Stimulated activated CD8-positive, alpha-beta memory T cell treated with anti-CD3 and anti-CD28 coated beads, Interleukin-15, amount 100 ng/mL, for 48 hours (primary cell): ENCODE data around the gene TMEM11.

Source experiments
- DNase-seq, 2 donors: peaks; one replicate each; pipeline ENCODE4 v3.0.0-alpha.2; 2020; ENCODE audit warnings: low read depth in 2 of 2

The TMEM11 gene

GRCh38 chr17:21184570-21184969, 29.4 kb downstream of the TMEM11 start:
- DNase-seq: no peak

DNA sequence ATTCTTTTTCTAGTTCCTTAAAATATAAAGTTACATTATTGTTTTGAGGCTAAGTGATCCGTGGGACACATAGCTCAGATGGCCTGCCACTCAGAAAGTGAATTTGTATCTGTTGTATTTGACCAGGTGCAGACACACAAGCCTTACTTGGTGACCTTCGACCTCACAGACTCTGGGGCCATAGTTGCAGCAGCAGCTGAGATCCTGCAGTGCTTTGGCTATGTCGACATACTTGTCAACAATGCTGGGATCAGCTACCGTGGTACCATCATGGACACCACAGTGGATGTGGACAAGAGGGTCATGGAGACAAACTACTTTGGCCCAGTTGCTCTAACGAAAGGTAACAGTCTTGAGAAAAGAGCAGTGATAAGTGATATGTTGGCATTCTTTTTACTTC, 30.5 kb downstream of the TMEM11 start:
- no peak for DNase-seq

- no peak for DNase-seq
Measured at GRCh38 chr17:21177854-21178600, 35.9 kb downstream of the TMEM11 start.

- no peak for DNase-seq
Measured at GRCh38 chr17:21177401-21177800, 36.6 kb downstream of the TMEM11 start.

GRCh38 chr17:21176773-21177395, 37.1 kb downstream of the TMEM11 start:
- no peak for DNase-seq

DNA sequence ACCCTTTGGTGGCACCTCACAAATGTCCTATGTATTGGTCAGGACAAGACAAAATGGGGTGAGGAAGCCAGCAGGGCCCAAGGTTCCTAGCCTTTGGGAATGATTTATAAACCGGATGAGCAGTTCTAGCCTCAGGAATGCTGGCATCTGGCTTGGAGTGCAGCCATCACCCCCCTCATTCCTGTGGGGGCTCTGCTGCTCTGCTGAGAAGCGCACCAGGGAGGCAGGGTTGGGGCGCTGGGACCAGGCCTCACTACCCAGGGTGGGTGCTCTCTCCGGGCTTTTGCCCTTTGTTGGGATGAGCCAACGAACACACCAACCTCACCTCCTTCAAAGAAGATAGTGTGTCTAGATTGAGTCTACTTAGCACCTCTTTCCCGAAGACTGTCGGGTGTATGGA, 39.2 kb downstream of the TMEM11 start:
- no peak for DNase-seq

GRCh38 chr17:21174186-21174585, 39.8 kb downstream of the TMEM11 start:
- DNase-seq: no peak

DNA sequence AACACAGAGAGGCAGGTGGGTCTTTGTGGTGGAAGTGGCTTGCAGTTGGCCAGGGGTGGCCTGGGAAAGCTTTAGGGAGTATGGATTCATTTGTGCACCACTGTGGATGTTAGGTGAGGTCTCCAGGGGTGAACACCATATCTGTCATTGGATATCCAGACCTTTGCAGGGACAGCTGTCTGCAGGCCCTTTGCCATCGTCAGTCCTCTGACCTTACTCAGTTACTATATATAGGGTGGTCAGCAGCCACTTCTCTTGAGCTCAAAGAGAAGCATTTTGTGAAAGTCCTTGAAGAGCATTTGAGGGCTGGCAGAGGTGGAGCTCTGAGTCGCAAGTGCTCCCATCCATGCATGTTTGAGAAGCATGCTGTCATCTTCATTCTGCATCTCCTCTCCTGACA, 40.4 kb downstream of the TMEM11 start:
- no peak for DNase-seq

GRCh38 chr17:21172846-21173245, 41.1 kb downstream of the TMEM11 start:
- no peak for DNase-seq

GRCh38 chr17:21171970-21172510, 41.9 kb downstream of the TMEM11 start:
- DNase-seq: no peak

GRCh38 chr17:21171309-21171922, 42.5 kb downstream of the TMEM11 start:
- no peak for DNase-seq

DNA sequence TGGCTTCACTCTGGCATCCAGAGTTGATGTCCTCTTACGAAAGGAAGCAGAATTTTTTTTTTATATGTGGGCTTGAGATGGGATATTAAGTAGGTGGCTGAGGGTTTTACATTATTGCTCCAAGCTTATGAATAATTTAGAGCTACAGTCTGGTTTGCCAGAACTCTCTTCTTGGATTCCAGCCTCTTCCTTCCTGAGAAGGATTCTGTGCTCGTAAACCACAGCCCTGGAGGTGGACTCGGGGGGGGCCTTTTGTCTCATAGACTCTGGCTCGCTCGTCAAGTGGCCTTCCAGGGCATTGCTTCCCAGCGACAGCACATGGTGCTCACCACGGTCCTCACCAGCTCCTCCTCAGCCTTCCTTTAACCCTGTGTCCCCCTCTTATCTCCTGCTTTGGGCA, 43.2 kb downstream of the TMEM11 start:
- no peak for DNase-seq

DNA sequence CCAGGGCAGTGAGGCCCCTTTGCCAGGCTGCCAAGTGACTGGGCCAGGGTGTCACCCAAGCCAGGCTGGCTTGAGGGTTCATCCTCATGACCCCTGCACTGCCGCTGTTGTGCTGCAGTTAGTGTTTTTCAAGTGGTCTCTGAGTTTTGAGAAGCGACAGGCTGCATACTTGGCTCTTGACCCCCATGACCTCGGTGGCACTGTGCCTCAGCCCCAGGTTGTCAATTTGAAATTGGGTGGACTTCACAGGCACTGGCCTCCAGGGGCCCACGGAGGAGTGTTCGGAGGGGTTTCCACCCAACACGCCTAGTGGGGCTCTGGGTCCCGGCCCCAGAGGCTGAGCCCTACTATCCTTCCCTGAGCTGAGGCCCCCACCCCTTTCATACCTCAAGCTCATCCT, 44.5 kb downstream of the TMEM11 start:
- DNase-seq: no peak

DNA sequence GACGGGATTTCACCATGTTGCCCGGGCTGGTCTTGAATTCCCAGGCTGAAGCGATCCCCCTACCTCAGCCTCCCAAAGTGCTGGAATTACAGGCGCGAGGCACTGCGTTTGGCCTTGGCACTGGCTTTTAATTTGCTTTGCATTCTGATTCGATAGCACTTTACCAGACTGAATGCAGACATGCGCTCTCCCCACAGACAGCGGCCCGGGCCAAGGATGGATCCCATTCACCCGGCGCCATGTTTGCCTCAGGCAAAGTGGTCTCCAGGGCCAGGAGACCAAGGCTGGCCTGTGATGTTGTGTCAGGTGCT, 45.5 kb downstream of the TMEM11 start:
- no peak for DNase-seq

GRCh38 chr17:21167303-21167702, 46.7 kb downstream of the TMEM11 start:
- DNase-seq: no peak

DNA sequence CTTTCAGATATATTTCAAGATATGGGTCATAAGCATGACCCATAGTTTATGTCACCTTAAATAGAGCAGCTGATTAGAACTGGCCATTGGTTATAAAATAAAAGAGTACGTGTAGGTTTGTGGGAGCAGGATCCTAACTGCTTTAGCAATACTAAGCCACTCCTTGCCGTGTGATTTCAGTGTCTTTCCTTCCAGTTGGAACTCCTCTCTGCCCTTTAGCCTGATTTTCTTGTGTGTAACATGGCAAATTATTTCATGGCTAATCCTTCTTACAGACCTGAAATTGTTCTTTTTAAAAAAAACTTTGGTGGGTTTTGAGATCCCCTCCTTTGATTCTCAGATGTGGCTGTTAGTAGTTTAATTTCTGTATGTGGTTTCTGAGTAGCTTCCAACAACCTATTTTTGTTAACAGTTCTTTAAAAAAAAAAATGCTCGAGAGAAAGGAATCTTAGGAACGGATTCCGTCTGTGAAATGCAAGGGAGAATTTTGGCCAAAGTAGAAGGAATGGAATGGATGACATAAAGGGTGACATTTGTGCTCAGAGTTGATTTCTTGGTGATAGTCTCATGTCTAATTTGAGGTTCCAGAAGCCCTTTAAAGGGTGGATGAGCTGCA, 47.3 kb downstream of the TMEM11 start:
- no peak for DNase-seq

DNA sequence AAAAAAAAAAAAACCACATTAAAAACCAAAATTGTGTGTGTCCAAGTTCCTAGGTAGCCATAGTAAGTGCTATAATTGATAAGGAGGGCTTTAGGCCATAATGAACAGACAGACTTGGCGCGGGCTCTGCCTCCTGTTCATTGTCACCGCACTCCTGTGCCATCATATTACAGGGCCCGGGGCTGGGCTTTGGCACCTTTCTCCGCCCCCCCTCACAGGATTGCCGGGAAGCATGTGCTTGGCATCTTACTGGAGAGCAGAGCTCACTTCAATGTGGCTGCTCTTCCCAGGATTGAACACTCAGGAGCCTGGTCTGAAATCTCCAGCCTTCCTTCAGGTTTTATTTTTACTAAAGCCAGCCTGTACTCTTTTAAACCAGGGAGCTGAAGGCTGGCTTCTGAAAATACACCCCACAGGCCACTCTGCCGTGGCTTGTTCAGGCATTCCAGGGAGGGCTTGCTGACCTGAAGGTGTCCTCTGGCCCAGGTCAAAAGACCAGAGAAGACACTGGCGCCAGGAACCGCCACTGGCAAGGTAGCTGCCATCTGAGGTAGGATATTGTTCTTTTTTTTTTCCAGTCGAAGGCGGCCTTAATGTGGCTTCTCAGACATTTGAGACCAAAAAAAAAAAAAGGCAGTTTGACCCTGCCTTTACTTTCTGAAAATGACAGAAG, 47.9 kb downstream of the TMEM11 start:
- DNase-seq: no peak

DNA sequence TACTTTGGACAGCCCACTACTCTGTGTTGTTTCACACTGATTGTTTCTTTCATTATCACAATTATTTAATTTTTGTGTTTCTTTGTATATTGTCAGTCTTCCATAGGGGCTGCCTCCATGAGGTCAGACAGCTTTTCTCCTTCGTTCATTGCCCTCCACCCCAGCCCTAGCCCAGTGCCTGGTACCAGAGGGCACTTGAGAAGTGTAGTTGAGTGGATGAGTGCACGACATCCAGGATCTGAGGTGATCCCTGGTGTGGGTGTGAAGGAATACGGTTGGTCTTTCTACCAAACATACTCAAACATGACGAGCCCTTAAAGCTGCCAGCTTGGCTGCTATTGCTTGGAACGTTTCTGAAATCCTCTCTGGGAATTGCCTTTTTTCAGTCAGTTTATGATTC, 49.3 kb downstream of the TMEM11 start:
- no peak for DNase-seq

DNA sequence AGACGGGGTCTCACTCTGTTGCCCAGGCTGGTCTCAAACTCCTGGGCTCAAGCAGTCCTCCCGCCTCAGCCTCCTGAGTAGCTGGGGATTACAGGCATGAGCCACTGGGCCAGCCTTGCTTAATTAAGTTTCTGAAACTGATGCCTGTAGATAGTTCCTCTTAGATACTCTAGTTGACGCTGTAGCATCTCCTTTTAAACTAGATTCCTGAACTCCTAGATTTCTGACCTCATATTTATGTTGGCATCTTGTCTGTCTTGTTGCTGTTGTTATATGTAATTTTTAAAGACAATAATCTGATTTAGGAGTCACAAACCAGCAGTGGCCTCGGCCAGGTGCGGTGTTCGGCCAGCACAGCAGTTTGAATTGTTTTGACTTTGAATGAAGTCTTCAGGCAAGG, 49.7 kb downstream of the TMEM11 start:
- DNase-seq: no peak

- DNase-seq: no peak
Measured at GRCh38 chr17:21163101-21163500, 50.9 kb downstream of the TMEM11 start.

GRCh38 chr17:21162394-21162775, 51.6 kb downstream of the TMEM11 start:
- no peak for DNase-seq
